ENCODE data around the gene DEFB129. TPM values are rescaled to one million over a fixed set of nuclear protein-coding genes. Genes with fewer than 3 reads are reported as not detected.
A peak's percentile ranks its signal among the peaks of the same experiment; 100 is the strongest.
"Not testable (repeated sequence)": the region's sequence is repeated elsewhere in the genome, so short reads cannot be mapped to it uniquely, and the experiment has no call there.

The DEFB129 gene
- total and polyA plus RNA-seq, 4 donors: not detected

- peaks cover 0 to 2% (median 0%) of the 10 kb centered on the region in 5 donors for H3K4me1 ChIP-seq (ENCODE audit: control insufficient read depth in 5 of 5, insufficient read depth in 5 of 5, low read length in 5 of 5)
- ATAC-seq (ENCODE audit: insufficient read depth, low FRiP score): no peak
- H3K36me3 ChIP-seq (ENCODE audit: control insufficient read depth in 4 of 4, insufficient read depth in 4 of 4, low read length in 4 of 4): no peaks in the 10 kb centered on the region
- no peak overlapping the region for H3K9ac ChIP-seq (ENCODE audit: insufficient read depth in 1 of 2, low read length in 2 of 2)
- H3K4me3 ChIP-seq: no peak overlapping the region
- WGBS, 2 donors: 24 to 42% methylated on average over 1 of the region's 1 CpG
- no peak overlapping the region for H3K27ac ChIP-seq (ENCODE audit: low read depth in 1 of 2, low read length in 1 of 2)
- peaks cover 0 to 15% (median 4%) of the 10 kb centered on the region in 3 donors for H3K27me3 ChIP-seq (ENCODE audit: control insufficient read depth in 3 of 3, insufficient read depth in 3 of 3, low read length in 2 of 3)
- H3K9me3 ChIP-seq (ENCODE audit: control insufficient read depth in 4 of 4, insufficient read depth in 3 of 4, low read length in 3 of 4): no peaks in the 10 kb centered on the region
- DNase-seq: no peak
- no peak for TF ChIP-seq CTCF (IDR thresholded peaks at IDR 0.05; ENCODE audit: control extremely low read depth, extremely low read depth)
These were observed 5.7 kb upstream of the DEFB129 start for GRCh38 chr20:221258-221830.

- H3K4me1 ChIP-seq (ENCODE audit: control insufficient read depth in 5 of 5, insufficient read depth in 5 of 5, low read length in 5 of 5); H3K9me3 ChIP-seq (ENCODE audit: control insufficient read depth in 4 of 4, insufficient read depth in 3 of 4, low read length in 3 of 4); H3K9ac ChIP-seq (ENCODE audit: insufficient read depth in 1 of 2, low read length in 2 of 2); DNase-seq; H3K4me3 ChIP-seq; H3K36me3 ChIP-seq (ENCODE audit: control insufficient read depth in 4 of 4, insufficient read depth in 4 of 4, low read length in 4 of 4); H3K27ac ChIP-seq (ENCODE audit: low read depth in 1 of 2, low read length in 1 of 2); ATAC-seq (ENCODE audit: insufficient read depth, low FRiP score); H3K27me3 ChIP-seq (ENCODE audit: control insufficient read depth in 3 of 3, insufficient read depth in 3 of 3, low read length in 2 of 3): not testable (repeated sequence)
- 81 to 91% methylated on average over 3 of the region's 3 CpGs for WGBS, 2 donors
These were observed 1.2 kb upstream of the DEFB129 start for GRCh38 chr20:225879-226278.

- Histone ChIP-seq H3K4me3 (no peak overlapping the region), H3K36me3 (ENCODE audit: control insufficient read depth in 4 of 4, insufficient read depth in 4 of 4, low read length in 4 of 4) (no peaks in the 10 kb centered on the region), H3K4me1 (ENCODE audit: control insufficient read depth in 5 of 5, insufficient read depth in 5 of 5, low read length in 5 of 5) (no peaks in the 10 kb centered on the region), H3K27me3 (ENCODE audit: control insufficient read depth in 3 of 3, insufficient read depth in 3 of 3, low read length in 2 of 3) (peaks cover 0 to 2% (median 0%) of the 10 kb centered on the region in 3 donors), H3K9me3 (ENCODE audit: control insufficient read depth in 4 of 4, insufficient read depth in 3 of 4, low read length in 3 of 4) (no peaks in the 10 kb centered on the region), H3K9ac (ENCODE audit: insufficient read depth in 1 of 2, low read length in 2 of 2) (no peak overlapping the region), H3K27ac (ENCODE audit: low read depth in 1 of 2, low read length in 1 of 2) (no peak overlapping the region)
- no peak for TF ChIP-seq CTCF (IDR thresholded peaks at IDR 0.05; ENCODE audit: control extremely low read depth, extremely low read depth)
- 43 to 73% methylated on average over 3 of the region's 3 CpGs for WGBS, 2 donors
- DNase-seq (no peak), ATAC-seq (ENCODE audit: insufficient read depth, low FRiP score) (no peak)
These were observed 514 bp downstream of the DEFB129 start for GRCh38 chr20:227439-228105.

- TF ChIP-seq CTCF (IDR thresholded peaks at IDR 0.05; ENCODE audit: control extremely low read depth, extremely low read depth): no peak
- Histone ChIP-seq H3K36me3 (ENCODE audit: control insufficient read depth in 4 of 4, insufficient read depth in 4 of 4, low read length in 4 of 4) (no peaks in the 10 kb centered on the region), H3K4me1 (ENCODE audit: control insufficient read depth in 5 of 5, insufficient read depth in 5 of 5, low read length in 5 of 5) (peaks cover 0 to 13% (median 2%) of the 10 kb centered on the region in 5 donors), H3K9me3 (ENCODE audit: control insufficient read depth in 4 of 4, insufficient read depth in 3 of 4, low read length in 3 of 4) (no peaks in the 10 kb centered on the region), H3K4me3 (no peak overlapping the region), H3K27me3 (ENCODE audit: control insufficient read depth in 3 of 3, insufficient read depth in 3 of 3, low read length in 2 of 3) (no peaks in the 10 kb centered on the region), H3K27ac (ENCODE audit: low read depth in 1 of 2, low read length in 1 of 2) (no peak overlapping the region), H3K9ac (ENCODE audit: insufficient read depth in 1 of 2, low read length in 2 of 2) (no peak overlapping the region)
- DNase-seq (peak; percentile 21 to 46 (median 25)), ATAC-seq (ENCODE audit: insufficient read depth, low FRiP score) (no peak)
- 71 to 72% methylated on average over 1 of the region's 1 CpG for WGBS, 2 donors
These were observed 8.8 kb downstream of the DEFB129 start for GRCh38 chr20:235891-236290.
